GM18508 (cell line): ENCODE data around the gene AOPEP.

Experiments used
- ATAC-seq: cut with Tn5 transposase; IDR thresholded peaks from one replicate; pipeline ENCODE4 v1.9.1; 2021; ENCODE audit warnings: moderate number of reproducible peaks; ENCODE audit not compliant: insufficient read depth, unreplicated experiment

Gene AOPEP, protein sequence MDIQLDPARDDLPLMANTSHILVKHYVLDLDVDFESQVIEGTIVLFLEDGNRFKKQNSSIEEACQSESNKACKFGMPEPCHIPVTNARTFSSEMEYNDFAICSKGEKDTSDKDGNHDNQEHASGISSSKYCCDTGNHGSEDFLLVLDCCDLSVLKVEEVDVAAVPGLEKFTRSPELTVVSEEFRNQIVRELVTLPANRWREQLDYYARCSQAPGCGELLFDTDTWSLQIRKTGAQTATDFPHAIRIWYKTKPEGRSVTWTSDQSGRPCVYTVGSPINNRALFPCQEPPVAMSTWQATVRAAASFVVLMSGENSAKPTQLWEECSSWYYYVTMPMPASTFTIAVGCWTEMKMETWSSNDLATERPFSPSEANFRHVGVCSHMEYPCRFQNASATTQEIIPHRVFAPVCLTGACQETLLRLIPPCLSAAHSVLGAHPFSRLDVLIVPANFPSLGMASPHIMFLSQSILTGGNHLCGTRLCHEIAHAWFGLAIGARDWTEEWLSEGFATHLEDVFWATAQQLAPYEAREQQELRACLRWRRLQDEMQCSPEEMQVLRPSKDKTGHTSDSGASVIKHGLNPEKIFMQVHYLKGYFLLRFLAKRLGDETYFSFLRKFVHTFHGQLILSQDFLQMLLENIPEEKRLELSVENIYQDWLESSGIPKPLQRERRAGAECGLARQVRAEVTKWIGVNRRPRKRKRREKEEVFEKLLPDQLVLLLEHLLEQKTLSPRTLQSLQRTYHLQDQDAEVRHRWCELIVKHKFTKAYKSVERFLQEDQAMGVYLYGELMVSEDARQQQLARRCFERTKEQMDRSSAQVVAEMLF

DNA sequence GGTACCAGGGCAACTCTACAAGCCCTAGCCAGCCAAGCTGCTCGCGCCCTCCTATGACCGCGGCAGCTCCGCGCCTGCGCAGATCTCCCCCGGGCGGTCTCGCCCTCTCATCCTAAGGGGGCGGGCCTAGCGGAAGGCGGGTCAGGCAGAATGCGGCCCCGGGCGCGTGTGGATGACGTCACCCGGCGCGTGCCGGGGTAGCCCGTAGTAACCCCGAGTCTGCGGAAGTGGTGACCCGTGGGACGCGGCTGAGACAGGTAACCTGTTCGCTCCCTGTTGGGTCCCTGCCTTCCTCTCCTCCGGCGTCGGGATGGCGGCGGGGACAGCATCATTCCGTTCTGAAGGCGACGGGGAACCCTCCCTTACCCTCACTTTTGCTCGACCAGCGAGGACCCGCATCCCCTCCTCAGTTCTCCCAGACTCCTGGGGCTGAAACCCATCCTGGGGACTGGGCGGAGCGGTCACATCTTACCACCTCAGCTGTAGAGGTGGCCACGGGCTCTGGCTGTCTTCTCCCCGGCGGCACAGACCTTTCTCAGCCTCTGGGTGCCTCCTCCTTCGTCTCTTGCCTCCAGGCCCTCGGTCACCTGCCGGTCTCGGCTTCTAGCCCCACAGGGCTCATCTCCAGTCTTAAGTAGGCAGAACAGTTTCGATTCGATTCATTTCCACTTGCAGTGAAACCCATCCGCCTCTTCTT is at the start of gene AOPEP:
Gene AOPEP, plus strand, starts transcription at position 205 of the 697 bp plus-strand sequence. CDS start 33,085 bp downstream, outside the sequence.
- ATAC-seq: peak; percentile 81

DNA sequence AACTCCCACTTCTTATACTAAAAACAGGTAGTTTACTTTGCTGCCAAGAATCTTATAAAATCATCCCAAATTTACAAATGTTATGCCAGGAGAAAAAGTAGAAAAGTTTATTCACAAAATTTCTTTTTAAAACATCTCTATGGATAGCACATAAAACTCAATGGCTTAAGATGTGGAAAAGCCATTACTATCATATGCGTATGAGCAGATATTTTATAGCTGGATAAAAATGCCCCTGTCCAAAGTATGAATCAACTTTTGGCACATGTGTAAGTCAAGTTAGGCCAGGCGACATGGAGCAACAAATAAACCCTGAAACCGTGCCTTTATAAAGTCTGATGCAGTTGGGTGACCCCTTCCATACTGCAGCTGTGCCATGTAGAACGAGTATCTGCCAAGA is 48.6 kb upstream of the AOPEP start:
- ATAC-seq: no peak

DNA sequence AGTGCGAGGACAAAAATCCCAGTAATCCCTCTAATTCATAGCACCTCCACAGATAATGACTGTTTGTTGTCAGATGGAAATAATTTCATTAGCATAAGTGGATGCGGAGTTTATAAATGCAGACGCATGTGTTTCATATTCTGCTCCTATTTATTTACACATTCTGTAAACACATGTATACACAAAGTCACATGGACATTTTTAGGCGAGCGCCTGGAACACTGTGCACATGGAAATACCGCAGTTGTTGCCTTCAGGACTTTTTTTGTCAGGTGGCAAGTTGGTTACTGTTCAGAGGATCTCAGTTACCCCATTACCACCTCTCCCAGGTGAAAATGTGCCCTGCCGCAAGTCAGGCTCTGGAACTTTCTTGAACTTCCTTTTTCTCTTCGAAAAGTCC is 46.9 kb upstream of the AOPEP start:
- ATAC-seq: no peak

DNA sequence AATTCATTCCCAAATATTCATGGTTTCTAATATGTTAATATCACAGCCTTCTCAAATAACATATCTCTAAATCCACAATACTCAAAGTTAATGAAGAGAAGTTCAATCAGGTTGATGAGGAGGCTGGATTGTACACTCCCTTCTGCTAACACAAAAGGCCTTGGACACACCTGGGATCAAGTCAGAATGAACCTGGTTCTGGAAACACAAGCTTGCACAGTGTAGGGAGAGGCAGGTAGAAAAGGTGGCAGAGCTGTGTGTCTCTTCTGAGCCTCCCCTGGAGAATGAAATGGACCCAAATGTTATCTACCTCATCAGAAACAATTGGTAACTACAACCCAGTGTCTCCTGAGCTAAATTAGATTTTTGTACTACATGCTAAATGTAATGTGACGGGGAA is 46.5 kb upstream of the AOPEP start:
- ATAC-seq: no peak

DNA sequence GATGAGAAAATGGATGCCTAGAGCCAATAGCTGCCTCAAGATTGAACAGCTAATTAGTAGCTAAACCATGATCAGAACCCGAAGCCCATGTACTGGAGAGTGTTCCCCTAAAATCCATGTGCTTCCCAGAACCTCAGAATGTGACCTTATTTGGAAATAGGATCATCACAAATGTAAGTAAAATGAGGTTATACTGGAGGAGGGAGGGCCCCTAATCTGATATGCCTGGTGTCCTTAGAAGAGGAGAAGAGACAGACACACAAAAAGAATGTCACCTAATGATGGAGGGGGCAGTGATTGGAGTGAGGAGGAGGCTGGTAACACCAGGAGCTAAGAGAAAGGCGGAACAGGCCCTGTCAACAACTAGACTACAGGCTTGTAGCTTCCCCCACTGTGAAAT is 45.9 kb upstream of the AOPEP start:
- no peak for ATAC-seq

DNA sequence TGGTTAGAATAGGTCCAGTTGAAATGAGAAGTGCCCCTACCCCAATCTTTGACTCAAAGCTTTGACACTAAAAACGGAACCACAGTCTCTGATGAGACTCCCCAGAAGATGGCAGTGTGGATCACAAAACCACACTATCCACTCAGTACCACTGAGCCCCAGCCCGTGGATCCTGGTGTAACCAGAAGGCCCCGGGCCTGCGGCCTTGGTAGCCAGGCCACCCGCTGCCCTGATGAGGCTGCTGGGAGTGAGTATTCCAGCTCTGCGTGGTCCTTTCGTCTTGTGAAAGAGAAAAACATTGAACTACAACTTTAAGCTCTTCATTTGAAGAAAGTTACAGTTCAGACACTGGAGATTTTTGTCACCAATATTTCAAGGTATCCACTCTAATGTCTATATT is 45.0 kb upstream of the AOPEP start:
- ATAC-seq: no peak

DNA sequence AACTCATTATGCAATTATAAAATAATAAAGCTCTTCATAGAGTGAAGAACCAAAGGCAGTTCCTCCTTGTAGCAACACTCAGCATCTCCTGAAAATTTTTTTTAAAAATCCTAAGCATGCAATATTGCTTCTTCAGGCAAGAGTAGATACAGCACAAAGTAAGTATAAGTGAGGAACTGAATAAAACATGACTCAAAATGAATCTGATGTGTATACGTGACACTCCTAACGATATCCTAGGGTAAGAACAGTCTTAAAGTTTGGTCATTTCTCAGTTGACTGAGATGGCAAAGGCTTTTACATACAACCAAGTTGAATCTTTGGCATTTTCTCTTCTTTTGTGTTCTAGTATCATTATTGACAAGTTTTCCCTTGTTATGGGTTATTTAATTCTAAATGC is 41.1 kb upstream of the AOPEP start:
- no peak for ATAC-seq

DNA sequence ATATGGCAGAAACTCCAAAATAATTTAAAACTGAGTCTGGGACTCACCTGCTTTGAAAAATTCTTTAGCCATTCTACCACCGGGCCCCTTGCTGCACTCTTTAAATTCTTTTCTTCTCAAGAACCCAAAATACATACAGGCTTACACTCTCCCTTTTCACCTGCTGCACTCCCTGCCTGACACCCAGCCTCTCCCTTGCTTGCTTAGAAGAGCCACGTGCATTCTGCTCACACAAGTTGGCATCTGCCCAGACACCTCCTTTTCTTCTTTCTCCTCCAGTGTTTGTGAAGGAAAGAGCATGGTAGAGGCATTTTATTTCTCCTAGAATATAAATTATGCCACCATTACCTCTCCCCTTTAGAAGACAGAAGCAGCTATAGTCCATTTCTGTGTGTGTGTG is 39.0 kb upstream of the AOPEP start:
- no peak for ATAC-seq

DNA sequence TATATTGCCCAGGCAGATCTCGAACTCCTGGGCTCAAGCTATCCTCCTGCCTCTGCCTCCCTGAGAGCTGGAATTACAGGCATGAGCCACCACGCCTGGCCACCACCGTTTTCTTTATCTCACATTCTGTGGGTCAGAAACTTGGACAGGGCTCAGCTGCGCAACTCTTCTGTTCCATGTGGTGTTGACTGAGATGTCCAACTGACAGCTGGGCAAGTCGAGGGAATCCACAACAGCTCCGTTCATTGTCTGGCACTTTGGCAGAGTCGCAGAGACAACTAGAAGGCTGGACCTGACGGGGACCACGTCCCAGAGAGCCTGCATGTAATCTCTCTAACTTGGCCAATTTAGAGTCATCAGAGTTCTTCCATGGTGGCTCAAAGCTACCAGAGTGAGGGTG is 36.2 kb upstream of the AOPEP start:
- ATAC-seq: no peak

DNA sequence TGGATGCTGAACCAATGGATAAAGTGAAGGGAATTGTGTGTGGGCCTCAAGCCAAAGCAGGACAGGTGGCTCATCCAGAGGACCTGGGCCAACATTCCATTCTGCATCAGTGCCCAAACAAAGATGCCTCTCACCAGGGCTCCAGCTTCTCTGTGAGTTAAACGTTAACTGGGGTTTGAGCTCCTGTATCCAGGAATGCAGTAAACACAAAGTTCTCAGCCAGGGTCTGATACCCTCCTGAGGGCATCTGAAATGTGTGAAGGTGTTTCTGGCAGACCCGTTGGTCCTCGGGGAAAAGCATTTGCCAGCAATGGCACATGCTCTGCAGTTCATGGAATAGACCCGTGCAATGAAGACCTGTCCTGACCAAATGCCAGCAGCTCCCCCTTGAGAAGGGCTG is 33.9 kb upstream of the AOPEP start:
- no peak for ATAC-seq

DNA sequence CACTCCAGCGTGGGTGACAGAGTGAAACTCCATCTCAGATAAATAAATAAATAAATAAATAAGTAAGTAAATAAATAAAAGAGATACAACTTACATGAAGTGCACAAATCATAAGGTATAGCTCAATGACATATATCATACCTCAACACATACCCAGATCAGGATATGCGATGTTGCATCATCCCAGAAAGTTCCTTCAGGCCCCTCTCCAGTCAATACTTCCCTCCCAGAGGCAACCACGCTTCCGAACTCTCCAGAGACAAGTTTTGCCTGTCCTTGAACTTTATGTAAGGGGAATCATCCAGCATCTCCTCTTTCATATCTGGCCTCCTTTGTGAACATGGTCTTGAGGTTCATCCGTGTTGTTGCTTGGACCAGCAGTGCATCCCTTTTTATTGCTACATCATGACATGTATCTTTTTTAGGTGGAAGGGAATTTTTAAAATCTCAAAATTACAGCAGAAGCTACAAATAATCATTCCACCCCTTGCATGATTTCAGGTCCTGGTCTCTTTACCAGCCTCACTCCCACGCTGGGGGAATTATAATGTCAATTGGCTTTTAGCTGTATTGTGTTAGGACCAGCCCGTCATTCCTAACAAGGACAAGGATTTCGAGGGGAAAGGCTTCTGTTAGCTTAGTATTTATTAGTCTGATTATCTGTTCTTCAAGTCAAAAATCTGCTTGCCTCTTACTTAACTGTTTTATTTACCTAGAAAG is 32.9 kb upstream of the AOPEP start:
- ATAC-seq: no peak

DNA sequence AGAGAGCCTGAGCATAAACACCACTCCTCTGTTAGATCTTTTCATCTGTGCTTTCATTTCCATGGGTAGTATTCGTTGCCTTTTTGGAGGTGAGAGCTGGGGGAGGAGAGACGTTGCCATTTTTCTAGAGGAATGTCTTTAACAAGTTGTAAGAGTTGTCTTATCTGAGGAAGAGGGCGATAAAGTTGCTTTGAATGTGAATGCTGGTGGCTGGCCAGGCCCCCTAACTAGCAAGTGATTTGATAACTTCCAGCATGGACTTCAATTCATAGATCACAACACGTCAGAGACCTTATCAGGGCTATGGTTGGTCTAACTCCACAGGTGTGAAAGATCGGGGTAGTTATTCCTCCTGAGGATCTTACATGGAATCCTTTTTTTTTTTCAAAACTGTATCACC is 30.0 kb upstream of the AOPEP start:
- no peak for ATAC-seq

DNA sequence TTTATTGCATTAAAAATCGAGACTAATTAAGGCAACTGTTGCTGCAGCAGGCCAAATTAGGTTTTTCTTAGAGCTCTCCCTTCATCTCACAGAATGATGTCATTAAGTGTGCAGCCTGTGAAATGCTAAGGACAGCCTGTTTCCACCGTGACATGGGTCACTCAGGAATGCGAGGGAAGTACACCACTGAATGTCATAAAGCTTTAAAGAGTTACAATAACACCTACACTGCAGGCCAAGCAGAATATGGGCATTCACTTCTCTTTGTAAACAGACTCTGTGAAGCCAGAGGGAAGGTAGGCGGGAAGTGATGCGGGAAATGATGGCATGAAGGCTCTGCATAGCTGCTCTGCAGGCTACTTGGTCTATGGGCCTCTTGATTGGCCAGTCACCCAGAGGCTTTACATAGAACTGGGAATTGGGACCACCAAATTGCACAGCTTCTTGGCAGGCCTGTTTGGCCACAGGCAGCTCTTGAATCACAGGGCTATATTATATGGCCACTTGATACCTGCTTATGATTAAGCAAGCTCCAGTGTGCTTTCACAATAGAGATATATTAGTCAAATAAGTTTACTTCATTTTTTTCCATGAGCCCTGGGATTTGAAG is 28.4 kb upstream of the AOPEP start:
- no peak for ATAC-seq

DNA sequence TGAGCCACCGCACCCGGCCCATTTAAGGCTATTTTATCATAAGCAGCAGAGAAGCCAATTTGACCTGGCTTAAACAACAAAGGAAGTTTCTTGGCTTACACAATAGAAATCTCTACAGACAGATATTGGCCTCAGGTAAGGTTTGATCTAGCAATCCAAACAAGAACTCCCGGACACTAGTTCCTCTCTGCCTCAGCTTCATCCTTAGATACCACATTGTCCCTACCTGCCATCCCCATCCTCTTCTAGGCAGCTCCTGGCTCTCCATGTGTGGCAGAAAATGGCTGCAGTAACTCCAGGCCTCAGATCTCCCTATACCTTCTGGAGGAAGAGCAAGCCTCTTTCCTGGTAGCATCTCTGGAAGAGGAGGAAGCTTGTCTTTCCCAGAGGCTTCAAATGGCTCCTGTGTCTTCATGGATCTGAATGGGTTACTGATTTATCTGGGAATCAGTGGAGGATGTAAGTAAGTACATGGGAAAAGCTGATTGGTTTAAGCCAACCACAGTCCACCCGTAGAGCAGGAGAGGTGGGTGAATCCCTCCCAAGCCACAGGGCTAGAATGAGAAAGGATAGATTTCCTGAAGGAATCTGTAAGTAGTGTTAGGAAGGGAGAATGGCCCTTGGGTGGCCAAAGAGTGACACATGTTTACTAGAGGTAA is 26.7 kb upstream of the AOPEP start:
- no peak for ATAC-seq

DNA sequence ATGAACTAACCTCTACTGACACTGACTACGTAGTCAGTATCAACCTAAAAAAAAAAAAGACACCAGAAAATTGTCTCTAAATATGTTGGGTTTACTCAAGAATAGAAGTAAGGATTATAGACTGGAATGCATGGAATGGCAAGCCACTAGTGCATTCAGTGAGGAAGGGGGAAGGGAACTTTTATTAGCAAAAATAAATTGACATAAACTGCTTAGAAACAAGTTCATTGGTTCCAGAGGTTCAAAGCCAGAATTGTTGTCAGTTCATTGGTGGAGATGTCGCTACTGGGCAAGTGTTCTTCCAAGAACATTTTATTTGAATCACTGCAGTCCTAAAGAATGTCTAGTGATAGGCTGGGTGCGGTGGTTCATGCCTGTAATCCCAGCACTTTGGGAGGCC is 26.1 kb upstream of the AOPEP start:
- no peak for ATAC-seq

DNA sequence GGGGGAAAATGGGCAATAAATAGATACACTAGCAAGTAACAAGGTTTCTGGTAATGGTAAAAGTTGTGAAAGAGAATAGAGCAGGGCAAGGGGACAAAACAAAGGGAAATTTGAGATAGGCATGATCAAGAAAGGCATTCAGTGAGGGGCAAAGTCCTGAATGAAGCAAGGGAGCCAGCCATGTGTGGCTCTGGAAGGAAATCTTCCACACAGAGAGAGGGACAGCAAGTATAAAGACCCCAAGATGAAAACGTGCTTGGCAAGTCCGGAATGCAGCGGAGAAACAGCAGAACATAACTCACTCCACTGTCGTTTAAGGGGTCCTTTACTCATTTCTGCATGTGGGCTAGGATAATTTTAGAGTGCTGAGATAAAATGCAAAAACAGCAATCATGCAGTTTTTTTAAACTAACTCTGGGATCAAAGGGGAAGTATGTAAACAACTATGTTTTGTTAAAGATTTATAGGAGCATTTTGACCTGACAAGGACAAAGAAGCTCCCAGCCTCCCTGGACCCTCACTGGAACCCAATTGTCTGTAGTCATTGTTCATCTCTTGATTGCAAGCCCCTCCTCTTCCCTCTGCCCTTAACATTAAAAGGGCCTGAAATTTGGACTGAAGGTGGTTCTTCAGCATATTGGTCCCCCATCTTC is 22.9 kb upstream of the AOPEP start:
- no peak for ATAC-seq

DNA sequence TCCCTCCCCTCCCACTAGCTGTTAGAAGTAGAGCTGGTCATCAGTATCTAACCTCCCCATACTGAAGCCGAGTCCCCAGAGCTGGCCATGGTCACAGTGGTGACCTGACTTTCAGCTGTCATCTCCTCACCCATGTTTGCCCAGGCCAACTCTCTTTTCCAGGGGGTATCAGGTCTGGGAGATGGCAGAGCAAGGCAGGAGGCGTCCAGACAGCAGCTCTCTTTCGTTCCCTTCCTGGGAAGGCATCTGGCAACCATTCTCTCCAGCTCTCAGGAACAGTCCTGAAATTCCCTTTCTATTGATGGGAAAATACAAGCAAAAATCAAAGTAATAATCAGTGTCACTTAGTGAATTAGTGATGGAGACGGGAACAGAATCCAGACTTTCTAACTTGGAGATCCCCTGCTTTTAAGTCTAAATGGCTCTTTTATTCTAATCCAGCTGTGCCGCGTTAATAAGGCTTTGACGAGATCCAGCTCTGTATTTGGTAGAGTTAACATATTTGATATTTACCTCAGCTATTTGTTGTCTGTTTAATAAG is 21.3 kb upstream of the AOPEP start:
- ATAC-seq: no peak

DNA sequence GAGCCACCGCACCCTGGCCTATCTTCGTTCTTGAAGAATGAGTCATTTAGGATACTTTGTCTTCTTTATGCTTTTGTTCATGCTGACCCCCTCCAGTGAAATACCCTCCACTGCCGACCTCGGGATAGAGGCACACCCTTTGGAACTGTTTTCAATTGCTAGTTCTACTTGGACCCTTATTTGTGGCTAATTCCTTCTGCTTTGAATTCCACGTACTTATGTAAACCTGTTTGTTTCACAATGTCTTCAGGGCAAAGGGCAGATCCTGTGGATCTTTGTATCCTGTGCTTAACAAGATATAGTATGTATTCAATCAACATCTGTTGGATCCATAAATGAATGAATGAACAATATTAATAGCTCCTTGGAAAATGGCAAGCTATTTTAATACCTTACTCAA is 19.6 kb upstream of the AOPEP start:
- ATAC-seq: no peak
